ENCODE results near the gene NBPF15. TPM values are rescaled to one million over a fixed set of nuclear protein-coding genes. Genes with fewer than 3 reads are reported as not detected.
"Not testable (repeated sequence)": the region's sequence is repeated elsewhere in the genome, so short reads cannot be mapped to it uniquely, and the experiment has no call there.

NBPF15 gene, protein sequence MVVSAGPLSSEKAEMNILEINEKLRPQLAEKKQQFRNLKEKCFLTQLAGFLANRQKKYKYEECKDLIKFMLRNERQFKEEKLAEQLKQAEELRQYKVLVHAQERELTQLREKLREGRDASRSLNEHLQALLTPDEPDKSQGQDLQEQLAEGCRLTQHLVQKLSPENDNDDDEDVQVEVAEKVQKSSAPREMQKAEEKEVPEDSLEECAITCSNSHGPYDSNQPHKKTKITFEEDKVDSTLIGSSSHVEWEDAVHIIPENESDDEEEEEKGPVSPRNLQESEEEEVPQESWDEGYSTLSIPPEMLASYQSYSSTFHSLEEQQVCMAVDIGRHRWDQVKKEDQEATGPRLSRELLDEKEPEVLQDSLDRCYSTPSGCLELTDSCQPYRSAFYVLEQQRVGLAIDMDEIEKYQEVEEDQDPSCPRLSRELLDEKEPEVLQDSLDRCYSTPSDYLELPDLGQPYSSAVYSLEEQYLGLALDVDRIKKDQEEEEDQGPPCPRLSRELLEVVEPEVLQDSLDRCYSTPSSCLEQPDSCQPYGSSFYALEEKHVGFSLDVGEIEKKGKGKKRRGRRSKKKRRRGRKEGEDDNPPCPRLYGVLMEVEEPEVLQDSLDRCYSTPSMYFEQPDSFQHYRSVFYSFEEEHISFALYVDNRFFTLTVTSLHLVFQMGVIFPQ
- 48.8 and 62.9 TPM in 2 replicates for total RNA-seq

DNA sequence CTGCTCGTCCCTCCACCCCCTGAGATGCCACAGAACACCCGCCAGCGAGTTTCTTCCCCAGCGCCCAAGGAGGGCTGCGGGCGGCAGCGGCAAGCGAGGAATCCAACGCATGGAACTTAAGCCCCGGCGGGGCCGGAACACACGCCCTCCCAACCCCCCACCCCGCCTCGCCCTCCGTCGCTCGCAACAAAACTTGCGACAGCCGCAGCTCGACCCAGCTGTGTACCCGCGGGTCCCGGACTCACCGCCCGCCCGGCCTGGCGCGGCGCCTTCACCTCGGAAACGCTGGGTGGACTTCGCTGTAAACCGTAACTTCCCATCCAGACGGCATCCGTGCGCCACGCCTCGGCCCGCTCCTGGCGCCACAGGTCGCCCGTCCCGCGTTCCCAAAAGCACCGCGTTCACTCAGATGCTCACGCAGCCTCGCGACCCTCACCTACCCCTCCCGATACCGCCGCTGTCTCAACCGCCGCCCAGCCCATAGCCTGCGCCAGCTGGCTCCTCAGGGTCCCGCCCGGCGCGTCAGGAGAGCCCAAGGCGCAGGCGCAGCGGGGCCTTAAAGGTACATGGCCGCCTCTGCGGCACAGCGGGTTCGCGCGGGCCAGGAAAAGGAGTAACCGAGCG, at the start of gene NBPF15:
NBPF15 (minus strand) TSS at position 534 of the 624 bp plus-strand sequence. CDS start 21,666 bp downstream, outside the sequence.
- H3K27ac Mint-ChIP-seq: peak within 1 kb of the TSS; percentile 88
- H3K27me3 Mint-ChIP-seq; H3K4me1 Mint-ChIP-seq; H3K9me3 Mint-ChIP-seq; CTCF ChIA-PET; H3K36me3 Mint-ChIP-seq (ENCODE audit: low read depth); intact Hi-C loops (cut with micrococcal nuclease): not testable (repeated sequence)
- DNase-seq (peak; percentile 71), ATAC-seq (ENCODE audit: low read depth) (peak; percentile 97)
- H3K4me3 Mint-ChIP-seq: peak within 1 kb of the TSS; percentile 97
- POLR2A ChIA-PET: interaction anchor here (0.6 to 0.7 kb wide), 2 partner anchors 27 to 85 kb away, joined by 3 read pairs; no protein-coding TSS in a partner anchor

- DNase-seq; intact Hi-C loops (cut with micrococcal nuclease); H3K4me1 Mint-ChIP-seq; POLR2A ChIA-PET; H3K27ac Mint-ChIP-seq; H3K9me3 Mint-ChIP-seq; H3K4me3 Mint-ChIP-seq; CTCF ChIA-PET; ATAC-seq (ENCODE audit: low read depth); H3K27me3 Mint-ChIP-seq; H3K36me3 Mint-ChIP-seq (ENCODE audit: low read depth): not testable (repeated sequence)
These were observed 35.0 kb upstream of the NBPF15 start for GRCh38 chr1:144496429-144496828.

- H3K27ac Mint-ChIP-seq; H3K4me1 Mint-ChIP-seq; intact Hi-C loops (cut with micrococcal nuclease); H3K4me3 Mint-ChIP-seq; H3K27me3 Mint-ChIP-seq; H3K36me3 Mint-ChIP-seq (ENCODE audit: low read depth); H3K9me3 Mint-ChIP-seq; ATAC-seq (ENCODE audit: low read depth); DNase-seq; CTCF ChIA-PET; POLR2A ChIA-PET: not testable (repeated sequence)
These were observed 32.7 kb upstream of the NBPF15 start for GRCh38 chr1:144494130-144494529.

GRCh38 chr1:144490394-144490793, 28.9 kb upstream of the NBPF15 start:
- DNase-seq; POLR2A ChIA-PET; H3K4me1 Mint-ChIP-seq; H3K27ac Mint-ChIP-seq; intact Hi-C loops (cut with micrococcal nuclease); CTCF ChIA-PET; ATAC-seq (ENCODE audit: low read depth); H3K36me3 Mint-ChIP-seq (ENCODE audit: low read depth); H3K9me3 Mint-ChIP-seq; H3K27me3 Mint-ChIP-seq: not testable (repeated sequence)
- peak overlapping the region; percentile 65 for H3K4me3 Mint-ChIP-seq

DNA sequence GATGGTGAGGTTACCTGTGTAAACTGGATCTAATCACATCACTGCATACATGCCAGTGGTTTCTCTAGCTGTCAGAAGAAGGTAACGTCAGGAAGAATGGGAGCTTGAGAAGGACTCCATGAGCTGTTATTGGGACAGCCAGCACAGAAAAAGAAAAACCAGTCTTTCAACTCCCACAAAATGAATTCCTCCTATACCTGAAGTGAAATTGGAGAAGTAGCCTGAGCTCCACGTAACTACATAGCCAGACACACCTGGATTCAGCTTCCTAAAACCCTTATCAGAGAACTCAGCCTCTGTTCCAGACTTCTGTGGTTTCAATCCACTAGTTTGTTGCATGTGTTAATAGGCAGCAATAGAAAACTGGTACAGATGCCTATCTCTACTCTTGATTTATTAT, 25.5 kb upstream of the NBPF15 start:
- CTCF ChIA-PET; POLR2A ChIA-PET; intact Hi-C loops (cut with micrococcal nuclease); H3K27me3 Mint-ChIP-seq; H3K4me3 Mint-ChIP-seq; H3K4me1 Mint-ChIP-seq; DNase-seq; ATAC-seq (ENCODE audit: low read depth); H3K9me3 Mint-ChIP-seq; H3K27ac Mint-ChIP-seq; H3K36me3 Mint-ChIP-seq (ENCODE audit: low read depth): not testable (repeated sequence)

- H3K4me1 Mint-ChIP-seq; H3K36me3 Mint-ChIP-seq (ENCODE audit: low read depth); DNase-seq; H3K27me3 Mint-ChIP-seq; intact Hi-C loops (cut with micrococcal nuclease); H3K27ac Mint-ChIP-seq; ATAC-seq (ENCODE audit: low read depth); H3K4me3 Mint-ChIP-seq; H3K9me3 Mint-ChIP-seq; POLR2A ChIA-PET; CTCF ChIA-PET: not testable (repeated sequence)
These were observed 23.9 kb upstream of the NBPF15 start for GRCh38 chr1:144485048-144485993.

- ATAC-seq (ENCODE audit: low read depth); POLR2A ChIA-PET; intact Hi-C loops (cut with micrococcal nuclease): not testable (repeated sequence)
These were observed 12.4 kb upstream of the NBPF15 start for GRCh38 chr1:144473897-144474296.

DNA sequence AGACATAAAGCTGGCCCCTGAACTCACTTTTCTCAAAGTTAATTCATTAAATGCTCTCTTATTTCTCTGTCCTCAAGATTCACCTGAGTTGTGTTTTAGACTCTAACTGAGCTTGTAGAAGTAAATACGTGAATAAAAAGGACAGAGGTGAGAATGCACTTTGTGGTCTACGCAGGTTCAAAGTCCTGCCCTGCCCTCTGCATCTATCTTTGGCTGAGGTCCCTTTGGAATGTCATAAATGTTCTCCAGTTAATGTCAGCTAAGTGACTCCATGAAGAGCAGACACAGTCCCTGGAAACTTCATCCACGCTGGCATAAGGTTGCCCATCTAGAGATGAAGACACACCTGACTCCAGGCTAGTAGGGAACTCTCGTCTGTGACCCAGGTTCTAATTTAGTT, 10.0 kb upstream of the NBPF15 start:
- ATAC-seq (ENCODE audit: low read depth); H3K36me3 Mint-ChIP-seq (ENCODE audit: low read depth); POLR2A ChIA-PET; intact Hi-C loops (cut with micrococcal nuclease); H3K27me3 Mint-ChIP-seq; H3K9me3 Mint-ChIP-seq; DNase-seq; CTCF ChIA-PET; H3K4me1 Mint-ChIP-seq; H3K27ac Mint-ChIP-seq; H3K4me3 Mint-ChIP-seq: not testable (repeated sequence)

More at GRCh38 chr1:144473897-144474296, 12.4 kb upstream of the NBPF15 start:
- H3K27ac Mint-ChIP-seq; H3K27me3 Mint-ChIP-seq; H3K4me1 Mint-ChIP-seq; CTCF ChIA-PET; H3K9me3 Mint-ChIP-seq; H3K4me3 Mint-ChIP-seq; DNase-seq; H3K36me3 Mint-ChIP-seq (ENCODE audit: low read depth): not testable (repeated sequence)

DNA sequence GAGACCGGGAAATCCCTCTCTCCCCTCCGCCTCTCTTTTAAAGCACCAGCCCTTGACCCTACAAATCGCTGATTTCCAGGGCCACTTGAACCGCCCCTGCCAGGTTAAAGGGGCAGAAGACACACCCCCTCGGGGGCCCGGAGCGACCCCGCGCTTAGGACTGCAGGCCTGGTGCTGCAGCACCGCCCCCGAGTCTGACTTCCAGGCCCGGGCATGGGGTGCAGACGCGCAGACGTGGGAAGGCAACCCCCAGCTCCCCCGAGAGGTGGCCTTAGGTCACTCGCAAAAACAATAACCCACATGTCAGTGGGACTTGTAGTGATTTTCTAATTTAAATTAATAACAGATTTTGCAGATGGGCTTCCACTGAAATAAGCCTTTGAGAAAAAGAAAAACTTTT, 309 bp upstream of the NBPF15 start:
- H3K9me3 Mint-ChIP-seq; DNase-seq; H3K27me3 Mint-ChIP-seq; CTCF ChIA-PET; H3K36me3 Mint-ChIP-seq (ENCODE audit: low read depth); intact Hi-C loops (cut with micrococcal nuclease); H3K27ac Mint-ChIP-seq; H3K4me1 Mint-ChIP-seq: not testable (repeated sequence)
- POLR2A ChIA-PET: interaction anchor here (0.7 kb wide), 1 partner anchor 84 kb away, joined by 3 read pairs; no protein-coding TSS in a partner anchor
- ATAC-seq (ENCODE audit: low read depth): peak; percentile 30
- H3K4me3 Mint-ChIP-seq: peak overlapping the region; percentile 97

DNA sequence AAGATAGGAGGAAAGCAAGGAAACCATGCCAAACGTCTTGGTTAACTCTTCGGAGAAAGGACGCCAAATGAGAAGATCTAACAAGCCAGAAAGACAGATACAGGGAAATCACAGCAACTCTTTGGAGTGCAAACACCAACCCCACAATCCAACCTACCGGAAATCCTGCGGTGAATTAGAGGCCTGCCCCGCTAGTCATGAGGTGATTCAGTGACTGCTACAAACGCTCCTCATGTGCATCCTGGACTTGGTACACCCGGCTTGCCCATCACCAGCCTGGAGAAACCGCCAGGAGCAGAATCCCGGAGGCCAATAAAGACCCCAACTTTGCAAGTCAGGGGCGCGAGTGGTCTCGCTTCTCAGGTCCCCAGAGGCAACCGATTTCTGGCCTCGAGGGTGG, 783 bp downstream of the NBPF15 start:
- POLR2A ChIA-PET: interaction anchor here (0.6 kb wide), 1 partner anchor 28 kb away, joined by 3 read pairs; no protein-coding TSS in a partner anchor
- intact Hi-C loops (cut with micrococcal nuclease); H3K4me1 Mint-ChIP-seq; DNase-seq; H3K27me3 Mint-ChIP-seq; H3K9me3 Mint-ChIP-seq; CTCF ChIA-PET; ATAC-seq (ENCODE audit: low read depth): not testable (repeated sequence)
- H3K27ac Mint-ChIP-seq: peak overlapping the region; percentile 69
- peaks cover 11% of the 10 kb centered on the region for H3K36me3 Mint-ChIP-seq (ENCODE audit: low read depth)
- peak overlapping the region; percentile 97 for H3K4me3 Mint-ChIP-seq

GRCh38 chr1:144442402-144442801, 19.1 kb downstream of the NBPF15 start:
- DNase-seq; ATAC-seq (ENCODE audit: low read depth); H3K4me1 Mint-ChIP-seq; intact Hi-C loops (cut with micrococcal nuclease); H3K9me3 Mint-ChIP-seq; H3K4me3 Mint-ChIP-seq; H3K36me3 Mint-ChIP-seq (ENCODE audit: low read depth); POLR2A ChIA-PET; H3K27me3 Mint-ChIP-seq; H3K27ac Mint-ChIP-seq; CTCF ChIA-PET: not testable (repeated sequence)

All from activated B cell treated with CpG ODN at 0.5 μM for 24 hours (primary cell).